ENCODE results near the gene TRIM38.
"Not testable (repeated sequence)": the region's sequence is repeated elsewhere in the genome, so short reads cannot be mapped to it uniquely, and the experiment has no call there.

Gene TRIM38

GRCh38 chr6:25962149-25963127, at the start of gene TRIM38:
TSS of gene TRIM38 (plus strand) at chr6:25962802. CDS start at chr6:25966523, 3,721 bp downstream.
- DNase-seq = peak; percentile 79

GRCh38 chr6:25913741-25914140, 48.9 kb upstream of the TRIM38 start:
- no peak for DNase-seq

- no peak for DNase-seq
Measured at GRCh38 chr6:25916330-25916729, 46.3 kb upstream of the TRIM38 start.

- no peak for DNase-seq
Measured at GRCh38 chr6:25916789-25917490, 45.7 kb upstream of the TRIM38 start.

GRCh38 chr6:25918083-25918683, 44.4 kb upstream of the TRIM38 start:
- no peak for DNase-seq

- no peak for DNase-seq
Measured at GRCh38 chr6:25919657-25920056, 42.9 kb upstream of the TRIM38 start.

- no peak for DNase-seq
Measured at GRCh38 chr6:25921525-25922203, 40.9 kb upstream of the TRIM38 start.

- no peak for DNase-seq
Measured at GRCh38 chr6:25922301-25922700, 40.3 kb upstream of the TRIM38 start.

GRCh38 chr6:25925876-25926275, 36.7 kb upstream of the TRIM38 start:
- DNase-seq = no peak

- no peak for DNase-seq
Measured at GRCh38 chr6:25927178-25927577, 35.4 kb upstream of the TRIM38 start.

GRCh38 chr6:25927756-25928216, 34.8 kb upstream of the TRIM38 start:
- no peak for DNase-seq

- no peak for DNase-seq
Measured at GRCh38 chr6:25928562-25929324, 33.9 kb upstream of the TRIM38 start.

GRCh38 chr6:25929785-25930184, 32.8 kb upstream of the TRIM38 start:
- DNase-seq = not testable (repeated sequence)

- no peak for DNase-seq
Measured at GRCh38 chr6:25930532-25931410, 31.8 kb upstream of the TRIM38 start, which contains the start of gene SLC17A2. TSS of gene SLC17A2 (minus strand) at chr6:25930691. CDS start at chr6:25925796, 4,895 bp downstream.

GRCh38 chr6:25931411-25931709, 31.2 kb upstream of the TRIM38 start:
- DNase-seq = no peak

GRCh38 chr6:25934156-25934555, 28.4 kb upstream of the TRIM38 start:
- no peak for DNase-seq

- no peak for DNase-seq
Measured at GRCh38 chr6:25934735-25935313, 27.8 kb upstream of the TRIM38 start.

GRCh38 chr6:25935953-25936352, 26.6 kb upstream of the TRIM38 start:
- no peak for DNase-seq

- DNase-seq = no peak
Measured at GRCh38 chr6:25939593-25939992, 23.0 kb upstream of the TRIM38 start.

- DNase-seq = peak; percentile 11
Measured at GRCh38 chr6:25942561-25943147, 19.9 kb upstream of the TRIM38 start.

All from kidney glomerular epithelial cell (primary cell).